HCT116 (cell line): ENCODE data around the gene SMIM41. TPM values are rescaled to one million over a fixed set of nuclear protein-coding genes. Genes with fewer than 3 reads are reported as not detected.

Experiments used
- ATAC-seq: fragments of 200-7000 bp; cut with Tn5 transposase; 2 replicates; pipeline ENCODE4 v1.9.1; 2020; ENCODE audit warnings: mild to moderate bottlenecking, moderate library complexity
- BruUV-seq: library from RNA; stranded (reverse); fragments of 400-500 nt; replicated peaks from 2 replicates; lab custom pipeline; 2021; lab: Mats Ljungman, UMichigan
- CTCF ChIA-PET: fragments of 300-600 bp; sonication (Branson Sonifier 250); formaldehyde crosslinking; loops from one replicate; lab custom pipeline; 2021; ENCODE audit warnings: antibody characterized with exemption; lab: Charles Lee
- POLR2A ChIA-PET: fragments of 300-600, 350-600 bp; sonication (Branson Sonifier 250); formaldehyde crosslinking; loops from one replicate; lab custom pipeline; 2021; ENCODE audit warnings: antibody characterized with exemption; lab: Charles Lee
- RAD21 ChIA-PET, 2 experiments: fragments of 300-600 bp; sonication (Branson Sonifier 250); formaldehyde crosslinking; loops; one replicate each; lab custom pipeline; 2023; ENCODE audit warnings: low total read pairs in 2 of 2; ENCODE audit not compliant: uncharacterized antibody in 2 of 2, unreplicated experiment in 2 of 2, low non-redundant PET in 1 of 2; lab: Charles Lee
- DNase-seq: peaks from one replicate; pipeline ENCODE4 v3.0.0-alpha.2; 2010; ENCODE audit warnings: low read depth, low spot score
- H2AFZ ChIP-seq: fragments of 200-600 bp; shearing (Covaris generic), sonication (generic); 2 replicates; pipeline ENCODE4 v1.6.1; 2017; ENCODE audit warnings: low read depth, mixed run types, mixed read lengths, antibody characterized with exemption, low read length; ENCODE audit not compliant: poor library complexity, severe bottlenecking
- H3K27ac ChIP-seq: 2 replicates; pipeline ENCODE4 v1.5.1; 2012; ENCODE audit warnings: low read depth, low read length
- H3K27me3 ChIP-seq: fragments of 200-600 bp; sonication (generic); 2 replicates; pipeline ENCODE4 v1.6.1; 2016; ENCODE audit warnings: mixed run types, low read length, mixed read lengths; ENCODE audit not compliant: insufficient read depth
- H3K36me3 ChIP-seq, 2 experiments: fragments of 200-500 bp in 1 of 2; fragments of 200-600 bp in 1 of 2; sonication (Bioruptor generic) in 1 of 2; sonication (generic) in 1 of 2; 2 replicates each; pipeline versions ENCODE4 v1.5.1 to v1.6.1; 2014 to 2016; ENCODE audit warnings: low read length in 2 of 2, inconsistent platforms in 1 of 2, mixed read lengths in 1 of 2, mixed run types in 1 of 2; ENCODE audit not compliant: insufficient read depth in 2 of 2, control insufficient read depth in 1 of 2
- H3K4me1 ChIP-seq, 2 experiments: fragments of 200-600 bp in 1 of 2; sonication (generic) in 1 of 2; 2 replicates each; pipeline versions ENCODE4 v1.5.1 to v1.6.1; 2012 to 2017; ENCODE audit warnings: low read length in 2 of 2, inconsistent platforms in 1 of 2, mild to moderate bottlenecking in 1 of 2, mixed read lengths in 1 of 2, mixed run types in 1 of 2, moderate library complexity in 1 of 2; ENCODE audit not compliant: insufficient read depth in 2 of 2, control insufficient read depth in 1 of 2
- H3K4me2 ChIP-seq: fragments of 200-600 bp; sonication (generic); 2 replicates; pipeline ENCODE4 v1.6.1; 2017; ENCODE audit warnings: mixed run types, low read length, mixed read lengths
- H3K4me3 ChIP-seq, 2 experiments: fragments of 200-600 bp in 1 of 2; sonication (generic) in 1 of 2; replicated peaks in 1 of 2; 2 replicates each; pipeline ENCODE4 v1.5.1; 2011 to 2016; ENCODE audit warnings: low read length in 2 of 2, control low read depth in 1 of 2, low read depth in 1 of 2, mild to moderate bottlenecking in 1 of 2, mixed read lengths in 1 of 2, mixed run types in 1 of 2
- H3K79me2 ChIP-seq: fragments of 200-600 bp; sonication (generic); 2 replicates; pipeline ENCODE4 v1.6.1; 2017; ENCODE audit warnings: mild to moderate bottlenecking, mixed run types, low read length, moderate library complexity, mixed read lengths; ENCODE audit not compliant: insufficient read depth
- H3K9ac ChIP-seq: fragments of 200-600 bp; sonication (generic); 2 replicates; pipeline ENCODE4 v1.6.1; 2016; ENCODE audit warnings: low read length, mixed read lengths
- H3K9me2 ChIP-seq: fragments of 200-600 bp; sonication (generic), shearing (Covaris generic); 2 replicates; pipeline ENCODE4 v1.6.1; 2017; ENCODE audit warnings: mixed run types, mild to moderate bottlenecking, moderate library complexity; ENCODE audit not compliant: insufficient read depth
- H3K9me3 ChIP-seq, 2 experiments: fragments of 200-500 bp in 1 of 2; fragments of 200-600 bp in 1 of 2; sonication (Bioruptor generic) in 1 of 2; sonication (generic) in 1 of 2; 2 replicates each; pipeline ENCODE4 v1.6.1; 2014 to 2017; ENCODE audit warnings: low read length in 2 of 2, mixed read lengths in 2 of 2, inconsistent platforms in 1 of 2, low read depth in 1 of 2, mild to moderate bottlenecking in 1 of 2, mixed run types in 1 of 2, moderate library complexity in 1 of 2; ENCODE audit not compliant: control insufficient read depth in 1 of 2, insufficient read depth in 1 of 2
- H4K20me1 ChIP-seq: fragments of 200-600 bp; sonication (generic), shearing (Covaris generic); 2 replicates; pipeline ENCODE4 v1.6.1; 2017; ENCODE audit warnings: mixed run types, mild to moderate bottlenecking, moderate library complexity; ENCODE audit not compliant: insufficient read depth
- EGR1 ChIP-seq: IDR thresholded peaks from 2 replicates; pipeline ENCODE4 v1.6.1; 2012; ENCODE audit warnings: low read depth
- REST ChIP-seq: IDR thresholded peaks from 2 replicates; pipeline ENCODE4 v1.6.1; 2012; ENCODE audit warnings: low read depth
- SRF ChIP-seq: IDR thresholded peaks from 2 replicates; pipeline ENCODE4 v1.6.1; 2012; ENCODE audit warnings: low read depth
- intact Hi-C: fragments of 100-400 bp; cut with micrococcal nuclease; formaldehyde crosslinking; loops from 2 replicates; pipeline ENCODE4 v1.10.0; 2022
- total RNA-seq: library from RNA; stranded (reverse); gene quantifications from one replicate; pipeline ENCODE4 v1.2.1, GENCODE V29; 2021; ENCODE audit not compliant: unreplicated experiment
- TF ChIP-seq, protein P1 (sequence below): IDR thresholded peaks from 2 replicates; pipeline ENCODE4 v1.6.1; 2011; ENCODE audit warnings: mild to moderate bottlenecking, low read length, moderate library complexity; ENCODE audit not compliant: insufficient replicate concordance; ENCODE audit errors: extremely low read depth

The SMIM41 gene
- total RNA-seq, 1 experiment from 2014 or later: not detected

DNA sequence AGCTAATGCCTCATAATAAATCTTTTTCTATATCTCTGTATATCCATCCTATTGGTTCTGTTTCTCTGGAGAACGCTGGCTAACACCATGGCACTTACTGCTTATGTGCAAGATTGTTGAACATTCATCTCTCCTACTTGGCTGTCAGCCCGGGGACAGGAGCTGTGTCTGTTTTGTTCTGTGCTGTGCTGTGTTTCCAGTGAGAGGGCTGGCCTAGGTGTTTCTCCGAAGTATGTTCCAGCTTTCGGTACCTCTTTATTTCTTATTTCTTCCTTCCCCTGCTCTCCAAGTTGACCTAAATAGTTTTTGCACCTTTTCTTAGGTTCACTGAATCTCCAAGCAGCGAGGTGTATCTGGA lies 47.1 kb upstream of the SMIM41 start:
- BruUV-seq: TSS peak; percentile 88
- peaks cover 2% of the 10 kb centered on the region; the same call in 1 of the 2 replicates for H3K79me2 ChIP-seq
- DNase-seq (no peak), ATAC-seq (no peak)
- H3K36me3 ChIP-seq: no peaks in the 10 kb centered on the region
- peak overlapping the region; percentile 29 to 47 for H3K4me3 ChIP-seq
- peak overlapping the region; percentile 75 for H3K4me2 ChIP-seq
- RAD21 ChIA-PET: interaction anchor here in 1 of 2 experiments (0.6 kb wide), 1 partner anchor 263 kb away, joined by 5 read pairs; no protein-coding TSS in a partner anchor
- no peaks in the 10 kb centered on the region for H3K9me2 ChIP-seq
- no peaks in the 10 kb centered on the region for H4K20me1 ChIP-seq
- H2AFZ ChIP-seq: no peak overlapping the region
- CTCF ChIA-PET: interaction anchor here (0.9 to 2.7 kb wide), 9 partner anchors 8 to 115 kb away, joined by 3 to 15 read pairs (median 8); partner anchors contain the start of gene NR4A1
- H3K9ac ChIP-seq: peak overlapping the region; percentile 60
- POLR2A ChIA-PET: interaction anchor here (0.9 to 5.1 kb wide), 9 partner anchors 8 to 248 kb away, joined by 3 to 40 read pairs (median 5); partner anchors contain the start of genes ATG101 and NR4A1
- H3K9me3 ChIP-seq: no peaks in the 10 kb centered on the region
- H3K27ac ChIP-seq: no peak overlapping the region
- peaks cover 28 to 45% of the 10 kb centered on the region in 2 experiments for H3K4me1 ChIP-seq
- no peaks in the 10 kb centered on the region for H3K27me3 ChIP-seq
- TF ChIP-seq, protein P1, sequence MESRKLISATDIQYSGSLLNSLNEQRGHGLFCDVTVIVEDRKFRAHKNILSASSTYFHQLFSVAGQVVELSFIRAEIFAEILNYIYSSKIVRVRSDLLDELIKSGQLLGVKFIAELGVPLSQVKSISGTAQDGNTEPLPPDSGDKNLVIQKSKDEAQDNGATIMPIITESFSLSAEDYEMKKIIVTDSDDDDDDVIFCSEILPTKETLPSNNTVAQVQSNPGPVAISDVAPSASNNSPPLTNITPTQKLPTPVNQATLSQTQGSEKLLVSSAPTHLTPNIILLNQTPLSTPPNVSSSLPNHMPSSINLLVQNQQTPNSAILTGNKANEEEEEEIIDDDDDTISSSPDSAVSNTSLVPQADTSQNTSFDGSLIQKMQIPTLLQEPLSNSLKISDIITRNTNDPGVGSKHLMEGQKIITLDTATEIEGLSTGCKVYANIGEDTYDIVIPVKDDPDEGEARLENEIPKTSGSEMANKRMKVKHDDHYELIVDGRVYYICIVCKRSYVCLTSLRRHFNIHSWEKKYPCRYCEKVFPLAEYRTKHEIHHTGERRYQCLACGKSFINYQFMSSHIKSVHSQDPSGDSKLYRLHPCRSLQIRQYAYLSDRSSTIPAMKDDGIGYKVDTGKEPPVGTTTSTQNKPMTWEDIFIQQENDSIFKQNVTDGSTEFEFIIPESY: no peak
- TF ChIP-seq EGR1: no peak
- no peak for TF ChIP-seq SRF
- TF ChIP-seq REST: no peak
- intact Hi-C loops: no loop called here
